SK-N-SH treated with all-trans-retinoic acid at 6 μM for 48 hours (cell line): ENCODE results near the gene DRC1.

Experiments
- ARNTL ChIP-seq: fragments of 450-650 bp; formaldehyde crosslinking; IDR thresholded peaks from 2 replicates; pipeline ENCODE4 v1.5.0; 2020; ENCODE audit warnings: low read depth, mild to moderate bottlenecking, moderate library complexity, borderline replicate concordance
- ZFP3 ChIP-seq: fragments of 250-450 bp; sonication (Bioruptor Pico); IDR thresholded peaks from 2 replicates; pipeline ENCODE4 v1.5.0; 2020; ENCODE audit warnings: mild to moderate bottlenecking, moderate library complexity
- ZFP30 ChIP-seq: fragments of 450-650 bp; formaldehyde crosslinking; IDR thresholded peaks from 2 replicates; pipeline ENCODE4 v1.5.0; 2022; ENCODE audit warnings: mild to moderate bottlenecking, moderate library complexity
- ZNF70 ChIP-seq: fragments of 450-650 bp; formaldehyde crosslinking; IDR thresholded peaks from 2 replicates; pipeline ENCODE4 v1.5.0; 2020; ENCODE audit warnings: mild to moderate bottlenecking, moderate library complexity
- TF ChIP-seq, protein P1 (sequence below): fragments of 250-450 bp; sonication (Bioruptor Pico); IDR thresholded peaks from 2 replicates; pipeline ENCODE4 v1.8.0; 2021; ENCODE audit warnings: low read depth, mild to moderate bottlenecking, moderate library complexity, borderline replicate concordance

DNA sequence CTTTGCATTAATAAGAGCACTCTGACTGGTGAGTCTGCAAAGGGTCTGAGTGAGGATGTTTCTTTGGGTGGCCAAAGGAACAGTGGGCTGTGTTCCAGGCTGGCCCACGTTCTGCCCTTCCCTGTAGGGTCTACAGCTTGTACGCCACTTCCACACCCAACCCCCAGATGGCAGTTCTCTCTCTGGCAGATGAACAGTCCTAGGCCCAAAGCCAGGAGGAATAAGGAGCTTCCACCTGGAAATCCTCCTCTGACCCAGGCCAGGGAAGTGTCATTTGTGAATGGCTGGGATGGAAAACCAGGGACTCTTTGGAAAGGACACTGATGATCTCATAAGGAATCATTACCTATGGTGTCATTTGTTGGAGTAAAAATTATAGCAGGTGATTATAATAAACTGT lies 69.6 kb downstream of the DRC1 start:
- TF ChIP-seq, protein P1, sequence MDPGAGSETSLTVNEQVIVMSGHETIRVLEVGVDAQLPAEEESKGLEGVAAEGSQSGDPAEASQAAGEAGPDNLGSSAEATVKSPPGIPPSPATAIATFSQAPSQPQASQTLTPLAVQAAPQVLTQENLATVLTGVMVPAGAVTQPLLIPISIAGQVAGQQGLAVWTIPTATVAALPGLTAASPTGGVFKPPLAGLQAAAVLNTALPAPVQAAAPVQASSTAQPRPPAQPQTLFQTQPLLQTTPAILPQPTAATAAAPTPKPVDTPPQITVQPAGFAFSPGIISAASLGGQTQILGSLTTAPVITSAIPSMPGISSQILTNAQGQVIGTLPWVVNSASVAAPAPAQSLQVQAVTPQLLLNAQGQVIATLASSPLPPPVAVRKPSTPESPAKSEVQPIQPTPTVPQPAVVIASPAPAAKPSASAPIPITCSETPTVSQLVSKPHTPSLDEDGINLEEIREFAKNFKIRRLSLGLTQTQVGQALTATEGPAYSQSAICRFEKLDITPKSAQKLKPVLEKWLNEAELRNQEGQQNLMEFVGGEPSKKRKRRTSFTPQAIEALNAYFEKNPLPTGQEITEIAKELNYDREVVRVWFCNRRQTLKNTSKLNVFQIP (CRISPR knock-in tag), result no peak
- no peak for TF ChIP-seq ZFP3 (CRISPR knock-in tag)
- no peak for TF ChIP-seq ZNF70
- TF ChIP-seq ZFP30 (CRISPR knock-in tag), result no peak
- no peak for TF ChIP-seq ARNTL (CRISPR knock-in tag)
